CD4-positive, alpha-beta T cell treated with Interleukin-17A for 4 hours (primary cell): Measurements from ENCODE around the gene GZMA.
"Not testable (repeated sequence)": the region's sequence is repeated elsewhere in the genome, so short reads cannot be mapped to it uniquely, and the experiment has no call there.

Experiments
- DNase-seq: peaks from one replicate; pipeline ENCODE4 v3.0.0-alpha.2; 2020; ENCODE audit warnings: mixed read lengths

GZMA gene

DNA sequence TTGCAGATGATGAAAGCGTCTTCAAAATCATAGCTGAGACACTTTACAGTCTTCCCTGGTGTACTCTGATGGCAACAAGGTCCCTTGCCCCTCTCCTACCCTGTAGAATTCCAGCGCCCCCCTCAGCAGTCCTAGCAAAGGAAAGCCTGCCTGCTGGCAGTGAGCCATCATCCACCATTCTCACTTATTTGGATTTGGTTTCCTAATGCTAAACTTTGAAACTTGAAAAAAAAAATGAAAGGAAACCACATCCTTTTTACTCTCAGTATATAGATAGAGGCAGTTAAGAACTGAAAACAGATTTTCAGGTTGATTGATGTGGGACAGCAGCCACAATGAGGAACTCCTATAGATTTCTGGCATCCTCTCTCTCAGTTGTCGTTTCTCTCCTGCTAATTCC lies at the start of gene GZMA:
Gene GZMA, plus strand, starts transcription at position 299 of the 400 bp plus-strand sequence. Its CDS starts 37 bp downstream, at position 336.
- DNase-seq, result peak; percentile 61

DNA sequence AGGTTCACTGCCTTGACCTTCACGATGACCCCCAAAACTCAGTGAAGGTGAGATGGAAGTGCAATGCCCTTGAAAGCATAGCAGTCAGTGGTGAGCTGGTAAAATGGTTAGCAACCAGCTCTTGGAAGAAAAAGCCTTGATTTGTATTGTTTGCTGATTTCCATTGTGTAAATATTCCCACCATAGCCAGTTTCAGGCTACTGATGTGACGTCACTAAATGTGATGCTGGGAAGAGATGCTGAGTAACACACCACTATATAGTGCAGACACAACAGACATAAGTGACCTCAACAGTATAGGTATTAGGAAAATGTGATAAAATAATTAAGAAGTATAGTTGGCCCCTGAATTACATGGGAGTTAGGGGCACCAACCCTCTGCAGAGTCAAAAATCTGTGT lies 47.3 kb upstream of the GZMA start:
- no peak for DNase-seq

DNA sequence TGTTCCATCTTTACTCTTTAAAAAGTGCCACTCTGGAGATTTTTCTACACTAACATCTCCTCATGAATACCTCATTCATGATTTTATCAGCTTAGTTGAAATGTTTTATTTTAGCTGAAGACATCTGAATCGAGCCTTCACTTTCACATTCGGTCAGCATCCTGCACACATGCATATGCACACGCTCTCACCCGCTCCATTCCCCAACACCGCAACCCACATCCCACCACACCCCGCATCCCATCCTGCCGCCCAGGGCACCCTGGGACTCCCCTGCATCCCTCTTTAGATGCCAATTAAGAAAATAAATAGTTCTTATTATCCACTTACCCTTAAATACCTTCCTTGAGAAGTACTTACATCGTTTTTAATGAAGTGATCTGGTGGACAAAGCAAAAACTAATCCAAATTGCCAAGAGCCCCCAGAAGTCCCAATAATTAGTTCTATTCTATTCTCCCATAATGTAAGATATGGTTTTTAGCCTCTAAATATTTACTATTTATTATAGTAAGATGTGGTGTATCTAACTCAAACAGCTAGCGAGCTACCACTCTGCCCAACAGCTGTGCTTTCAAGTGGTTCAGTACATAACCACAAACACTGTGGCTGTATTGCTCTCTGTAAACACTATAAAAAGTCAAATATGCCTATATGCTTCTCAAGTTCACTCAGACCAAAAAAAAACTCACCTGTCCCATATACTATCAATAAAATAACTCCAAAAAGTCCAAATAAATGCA lies 40.2 kb upstream of the GZMA start:
- peak; percentile 55 for DNase-seq

DNA sequence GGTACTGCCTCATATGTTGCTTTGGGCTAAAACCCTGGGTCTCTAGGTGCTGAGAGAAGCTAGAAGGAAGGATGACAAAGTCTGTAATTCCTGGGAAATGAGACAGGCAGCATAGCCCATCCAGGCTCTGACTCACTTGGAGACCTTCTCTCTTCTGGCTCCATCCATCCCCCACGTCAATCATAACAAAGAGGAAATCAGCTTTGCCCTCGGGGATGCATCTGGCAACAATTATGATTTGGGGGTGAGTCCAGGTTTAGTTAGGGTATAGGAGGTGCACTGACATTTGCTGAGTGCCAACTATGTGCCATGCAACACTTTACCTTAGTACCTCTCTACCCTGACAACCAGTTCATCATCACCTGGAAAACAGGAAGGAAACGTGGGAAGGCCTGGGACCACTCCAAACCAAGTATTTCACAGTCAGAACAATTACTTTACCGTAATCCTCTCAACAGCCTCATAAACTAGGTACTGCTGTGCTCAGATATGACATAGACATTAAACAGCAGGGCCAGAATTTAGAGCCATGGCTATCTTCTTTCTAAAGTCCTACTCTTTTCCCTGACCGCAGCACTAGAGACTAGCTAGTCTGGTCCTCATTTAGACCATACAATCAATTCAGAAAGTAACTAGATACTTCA lies 39.1 kb upstream of the GZMA start:
- no peak for DNase-seq

DNA sequence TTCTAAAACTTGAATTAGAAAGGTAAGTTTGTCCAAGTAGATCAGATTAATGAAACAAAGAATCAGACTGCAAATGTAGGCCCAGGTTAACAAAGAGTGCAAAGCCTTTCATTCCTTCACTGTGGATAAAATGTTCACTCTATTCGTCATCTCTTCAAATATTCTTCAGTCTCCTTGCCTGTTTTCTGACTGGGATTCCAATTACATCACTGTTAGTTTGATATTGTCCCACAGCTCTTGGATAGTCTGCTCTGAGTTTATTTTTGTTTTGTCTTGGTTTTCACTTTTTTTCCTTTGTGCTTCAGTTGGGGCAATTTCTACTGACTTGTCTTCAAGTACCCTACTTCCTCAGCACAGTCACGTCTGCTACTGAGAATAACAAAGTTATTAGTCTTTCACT lies 38.5 kb upstream of the GZMA start:
- no peak for DNase-seq

DNA sequence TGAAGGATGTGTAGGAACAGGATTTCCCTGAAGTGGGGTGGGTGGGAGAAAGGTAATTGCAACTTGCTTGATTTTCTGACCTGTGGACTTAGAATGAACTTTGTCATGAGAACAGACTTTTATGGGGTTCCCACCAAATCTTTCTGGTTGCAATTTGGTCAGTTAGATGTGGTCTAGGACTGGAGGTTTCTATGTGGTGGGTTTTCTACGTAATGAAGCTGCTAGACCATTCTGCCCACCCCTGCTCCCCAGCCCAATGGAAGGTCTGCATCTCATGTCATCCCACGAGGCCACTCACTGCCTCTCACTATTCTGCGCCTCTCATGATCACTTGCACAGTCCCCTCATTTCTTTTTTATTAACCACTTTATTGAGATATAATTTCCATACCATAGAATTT lies 37.9 kb upstream of the GZMA start:
- no peak for DNase-seq

DNA sequence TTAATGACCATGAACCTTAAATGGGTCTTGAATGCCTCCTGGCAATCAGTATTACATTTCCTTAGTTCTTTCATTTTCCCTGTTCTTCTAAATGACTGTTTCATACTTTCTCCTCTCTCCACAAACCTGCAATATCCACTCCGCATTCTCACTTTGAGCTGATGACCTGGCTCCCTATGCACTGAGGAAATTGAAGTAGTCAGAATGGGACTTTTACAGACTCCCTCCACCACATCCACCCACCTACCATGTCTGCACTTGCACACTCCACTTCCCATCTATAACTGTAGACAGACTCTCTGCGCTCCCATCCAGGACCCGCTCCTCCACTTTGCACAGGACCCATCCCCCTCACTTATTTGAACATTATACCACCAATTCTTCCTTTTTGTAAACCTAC lies 36.2 kb upstream of the GZMA start:
- DNase-seq, result no peak

DNA sequence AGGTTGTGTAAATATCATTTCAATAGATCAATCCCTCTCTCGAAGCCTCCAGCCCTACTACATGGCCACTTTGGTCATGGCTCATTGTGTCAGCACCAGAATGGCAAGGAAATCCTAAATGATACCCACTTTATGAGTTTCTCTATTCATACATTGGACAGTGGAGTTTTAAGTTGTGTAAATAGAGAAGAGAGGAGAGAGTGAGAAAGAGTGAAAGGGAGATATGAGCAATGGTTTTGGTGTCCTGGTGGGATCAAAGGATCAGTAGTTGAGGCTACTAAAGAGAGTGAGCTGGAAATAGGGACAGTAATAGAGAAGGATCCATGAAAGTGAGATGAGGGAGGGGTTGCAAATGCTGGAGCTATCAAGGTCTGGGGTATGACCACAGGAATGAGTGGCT lies 31.5 kb upstream of the GZMA start:
- no peak for DNase-seq

DNA sequence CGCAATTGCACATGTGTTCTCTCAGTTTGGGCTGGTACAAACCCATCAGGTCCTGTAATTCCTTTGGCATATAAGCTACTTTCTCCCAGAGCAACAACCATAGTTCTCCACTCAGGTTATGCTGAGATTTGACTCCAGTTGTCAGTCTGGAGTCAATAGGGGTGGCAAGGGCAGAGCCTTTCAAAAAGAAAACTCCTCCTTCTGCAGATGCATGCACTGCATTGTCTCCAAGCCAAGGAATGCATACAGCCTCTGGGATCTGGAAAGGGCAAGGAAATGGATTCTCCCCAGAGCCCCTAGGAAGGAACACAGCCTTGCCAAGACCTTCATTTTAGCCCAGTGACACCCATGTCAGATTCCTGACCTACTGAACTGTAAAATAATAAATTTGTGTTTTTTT lies 31.0 kb upstream of the GZMA start:
- DNase-seq, result no peak

DNA sequence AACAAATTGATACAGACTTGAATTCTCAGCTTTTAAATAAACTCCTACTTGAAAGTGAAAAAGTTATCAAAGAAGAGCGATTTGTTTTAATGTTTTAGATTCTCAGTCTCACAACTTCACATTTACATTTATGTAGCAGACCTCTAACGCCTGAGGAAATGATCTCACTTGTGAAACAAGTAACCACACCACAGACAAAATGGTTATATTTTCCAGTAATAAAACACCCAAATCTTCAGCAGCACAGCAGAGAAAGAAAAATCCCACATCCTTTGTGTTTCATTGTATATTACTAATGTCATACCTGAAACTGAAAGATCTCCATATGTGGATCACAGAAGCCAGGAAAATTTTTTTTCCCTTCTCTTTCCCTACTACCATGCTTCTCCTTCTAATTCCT lies 29.8 kb upstream of the GZMA start:
- DNase-seq, result no peak

DNA sequence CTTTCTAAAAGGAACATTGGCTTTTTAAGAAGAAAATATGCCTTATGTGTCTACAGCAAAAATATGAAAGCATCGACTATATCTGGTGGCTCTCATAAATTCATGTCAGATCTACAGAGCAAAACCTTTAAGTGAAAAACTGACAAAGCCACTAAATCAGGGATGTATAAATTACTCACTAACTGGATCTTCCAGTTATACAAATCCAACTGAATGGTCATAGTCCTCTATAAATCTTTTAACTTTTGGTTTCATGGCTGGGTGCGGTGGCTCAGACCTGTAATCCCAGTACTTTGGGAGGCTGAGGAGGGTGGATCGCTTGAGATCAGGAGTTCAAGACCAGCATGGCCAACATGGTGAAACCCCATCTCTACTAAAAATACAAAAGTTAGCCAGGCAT lies 29.2 kb upstream of the GZMA start:
- no peak for DNase-seq

DNA sequence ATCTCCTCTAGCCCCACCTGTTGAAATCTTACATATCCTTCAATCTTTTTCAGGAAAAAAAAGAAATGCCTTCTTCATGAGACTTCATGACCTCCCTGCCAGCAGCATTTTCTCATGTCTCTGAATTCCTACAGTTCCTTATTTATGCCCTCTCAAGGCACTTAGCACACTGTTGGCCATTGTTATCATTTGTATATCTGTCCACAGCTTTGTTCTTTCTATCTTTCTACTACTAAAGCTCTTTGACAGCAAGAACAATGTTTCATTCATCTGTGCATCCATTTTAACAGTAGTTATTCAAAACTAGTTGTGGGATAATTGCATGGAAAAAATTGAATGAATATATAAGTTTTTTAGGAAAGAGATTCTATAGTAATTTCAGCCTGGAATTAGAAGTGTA lies 20.9 kb upstream of the GZMA start:
- no peak for DNase-seq

DNA sequence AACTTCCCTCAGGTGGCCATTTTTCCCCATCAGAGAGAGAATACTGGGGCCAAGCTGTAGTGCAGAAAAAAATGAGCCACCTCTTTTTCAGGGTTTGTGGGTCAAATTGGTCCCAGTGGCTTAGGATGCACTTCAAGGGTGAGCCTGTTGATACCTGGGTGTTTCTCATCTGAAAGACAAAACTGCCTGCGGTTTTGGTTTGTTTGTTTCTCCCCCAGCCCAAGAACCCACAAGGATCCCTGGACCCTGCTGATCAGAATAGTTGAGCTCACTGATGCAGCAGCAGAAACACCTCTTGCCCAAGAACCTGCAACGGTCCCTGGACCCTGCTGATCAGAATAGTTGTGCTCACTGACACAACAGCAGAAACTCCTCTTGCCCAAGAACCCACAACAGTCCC lies 13.1 kb upstream of the GZMA start:
- not testable (repeated sequence) for DNase-seq

DNA sequence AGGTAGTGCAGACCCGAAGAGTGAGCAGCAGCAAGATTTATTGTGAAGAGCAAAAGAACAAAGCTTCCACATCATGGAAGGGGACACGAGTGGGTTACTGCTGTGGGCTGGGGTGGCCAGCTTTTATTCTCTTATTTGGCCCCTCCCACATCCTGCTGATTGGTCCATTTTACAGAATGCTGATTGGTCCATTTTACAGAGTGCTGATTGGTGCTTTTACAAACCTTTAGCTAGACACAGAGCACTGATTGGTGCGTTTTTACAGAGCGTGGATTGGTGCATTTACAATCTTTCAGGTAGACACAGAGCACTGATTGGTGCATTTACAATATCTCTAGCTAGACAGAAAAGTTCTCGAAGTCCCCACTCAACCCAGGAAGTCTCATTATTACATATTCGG lies 11.4 kb upstream of the GZMA start:
- DNase-seq, result not testable (repeated sequence)

DNA sequence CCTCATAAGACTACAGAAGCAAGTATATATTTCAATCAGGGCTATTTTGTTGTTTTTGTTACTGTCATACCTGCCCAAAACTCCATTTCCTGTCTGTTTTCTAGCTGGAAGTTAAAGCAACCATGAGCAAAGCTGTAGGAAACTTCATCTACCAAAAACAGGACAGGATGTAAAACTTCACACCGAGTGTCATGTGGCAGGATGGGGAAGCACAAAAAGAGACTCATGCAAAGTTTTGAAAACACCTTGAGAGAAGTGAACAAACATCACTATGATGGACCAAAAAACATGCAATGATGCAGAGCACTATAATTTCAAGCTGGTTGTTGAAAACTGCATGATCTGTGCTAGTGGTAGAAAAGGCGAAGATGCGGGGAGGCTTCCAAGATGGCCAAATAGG lies 6.3 kb upstream of the GZMA start:
- peak; percentile 25 for DNase-seq

DNA sequence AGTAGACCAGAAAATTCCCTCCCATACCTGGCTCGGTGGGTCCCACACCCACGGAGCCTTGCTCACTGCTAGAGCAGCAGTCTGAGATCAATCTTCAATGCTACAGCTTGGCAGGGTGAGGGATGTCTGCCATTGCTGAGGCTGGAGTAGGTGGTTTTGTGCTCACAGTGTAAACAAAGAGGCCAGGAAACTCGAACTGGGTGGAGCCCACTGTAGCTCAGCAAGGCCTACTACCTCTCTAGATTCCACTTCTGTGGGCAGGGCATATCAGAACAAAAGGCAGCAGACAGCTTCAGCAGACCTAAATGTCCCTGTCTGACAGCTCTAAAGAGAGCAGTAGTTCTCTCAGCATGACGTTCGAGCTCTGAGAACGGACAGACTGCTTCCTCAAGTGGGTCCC lies 5.6 kb upstream of the GZMA start:
- peak; percentile 70 for DNase-seq

DNA sequence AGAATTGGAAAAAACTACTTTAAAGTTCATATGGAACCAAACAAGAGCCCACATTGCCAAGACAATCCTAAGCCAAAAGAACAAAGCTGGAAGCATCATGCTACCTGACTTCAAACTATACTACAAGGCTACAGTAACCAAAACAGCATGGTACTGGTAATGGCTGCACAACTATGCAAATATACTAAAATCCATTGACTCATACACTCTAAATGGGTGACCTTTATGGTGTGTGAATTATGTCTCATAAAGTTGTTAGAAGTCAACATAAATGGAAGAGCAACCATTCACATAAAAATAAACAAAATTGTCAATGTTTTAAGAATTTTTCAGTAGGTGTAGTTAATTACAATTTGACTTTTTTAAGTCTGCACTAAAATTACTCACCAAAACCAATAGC lies 1.3 kb upstream of the GZMA start:
- not testable (repeated sequence) for DNase-seq

DNA sequence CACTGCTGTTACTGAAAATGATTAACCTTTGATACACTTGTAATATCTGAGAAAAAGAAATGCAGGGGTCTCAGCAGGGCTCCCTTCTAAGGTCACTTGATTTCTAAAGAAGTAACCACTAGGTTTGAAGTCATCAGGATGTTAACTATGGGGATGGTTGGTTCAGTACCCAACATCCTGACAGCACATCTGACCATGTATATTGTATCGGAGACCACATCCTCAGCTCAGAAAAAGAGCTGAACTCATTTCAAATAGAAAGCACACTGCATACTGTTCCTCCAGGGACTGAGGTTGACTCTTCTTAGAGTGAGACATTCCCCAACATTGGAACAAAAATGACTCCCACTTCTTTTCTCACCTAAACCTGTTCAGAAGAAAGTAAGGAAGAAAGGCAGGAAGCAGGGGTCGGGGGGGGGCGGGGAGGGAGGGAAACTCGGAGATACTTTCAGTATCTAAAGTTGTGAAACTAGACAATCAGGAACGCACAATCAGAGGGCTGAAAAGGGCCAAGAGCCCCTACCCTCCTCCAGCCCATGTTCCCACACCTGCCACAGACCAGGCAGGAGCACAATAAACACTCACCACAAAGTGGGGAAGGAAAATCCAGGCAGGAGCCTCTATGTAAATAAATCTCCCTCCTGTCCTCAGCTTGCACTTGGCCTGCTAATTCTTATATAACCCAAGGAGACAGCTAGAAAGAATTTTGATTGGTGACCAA lies 730 bp upstream of the GZMA start:
- peak; percentile 16 for DNase-seq

DNA sequence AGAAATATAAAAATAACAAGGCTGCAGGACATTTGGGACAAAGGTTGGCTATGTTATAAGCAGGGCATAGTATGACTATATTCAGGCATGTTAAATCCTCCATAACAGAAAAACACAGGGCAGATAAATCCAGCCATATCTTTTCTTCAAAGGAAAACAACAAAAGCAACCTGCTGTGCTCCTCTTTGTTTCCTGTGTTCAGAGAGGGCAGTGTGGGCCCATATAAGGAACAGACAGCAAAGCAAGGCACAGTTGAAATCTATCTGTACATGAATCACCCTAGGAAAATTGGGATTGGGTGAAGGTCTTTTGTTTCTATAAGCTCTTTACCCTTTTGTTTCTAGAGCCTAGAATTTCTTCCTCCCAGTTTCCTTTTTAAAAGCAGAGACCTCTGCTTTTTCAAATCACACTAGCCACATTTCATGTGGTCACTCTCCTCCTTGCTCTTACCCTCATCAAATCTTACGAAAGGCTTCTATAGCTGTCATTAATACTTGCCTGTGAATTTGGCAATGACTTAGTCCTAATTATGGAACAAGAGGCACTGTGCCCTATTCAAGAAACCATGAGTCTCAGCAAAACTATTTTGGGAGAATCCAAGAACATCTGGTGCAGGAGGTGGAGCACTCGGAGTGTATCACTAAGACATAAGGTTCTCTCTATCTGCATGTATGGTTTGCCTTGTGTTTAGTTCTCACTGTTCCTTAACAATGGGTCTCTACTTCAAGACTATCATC lies 1.8 kb downstream of the GZMA start:
- DNase-seq, result peak; percentile 18

DNA sequence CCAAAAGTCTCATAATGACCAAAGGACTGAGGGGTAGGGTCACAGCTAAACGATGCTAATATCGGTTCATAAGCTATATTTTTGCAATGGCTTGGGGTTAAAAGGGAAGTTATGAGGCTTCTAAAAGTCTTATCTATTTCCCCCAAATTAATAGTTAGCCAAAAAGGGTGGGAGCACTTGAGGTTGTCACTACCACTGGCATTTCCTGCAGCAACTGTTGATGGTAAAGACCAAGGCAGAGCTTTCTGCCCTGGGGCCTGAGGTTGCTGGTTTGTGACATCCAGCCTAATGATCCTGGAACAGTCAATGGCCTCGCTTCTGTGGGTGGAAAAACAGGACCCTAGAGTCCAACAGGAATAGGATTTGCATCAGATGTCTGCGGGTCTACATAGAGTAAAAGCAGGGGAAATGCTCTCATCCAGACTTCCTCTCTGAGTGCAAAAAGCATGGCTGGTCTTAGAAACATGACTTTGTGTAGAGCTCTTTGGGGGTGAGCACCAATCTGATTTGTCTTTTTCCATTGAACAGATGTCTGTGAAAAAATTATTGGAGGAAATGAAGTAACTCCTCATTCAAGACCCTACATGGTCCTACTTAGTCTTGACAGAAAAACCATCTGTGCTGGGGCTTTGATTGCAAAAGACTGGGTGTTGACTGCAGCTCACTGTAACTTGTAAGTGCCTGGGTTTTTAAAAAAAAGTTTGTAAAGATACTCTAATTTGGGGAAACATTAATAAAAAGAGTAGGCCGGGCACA lies 2.7 kb downstream of the GZMA start:
- DNase-seq, result peak; percentile 8

DNA sequence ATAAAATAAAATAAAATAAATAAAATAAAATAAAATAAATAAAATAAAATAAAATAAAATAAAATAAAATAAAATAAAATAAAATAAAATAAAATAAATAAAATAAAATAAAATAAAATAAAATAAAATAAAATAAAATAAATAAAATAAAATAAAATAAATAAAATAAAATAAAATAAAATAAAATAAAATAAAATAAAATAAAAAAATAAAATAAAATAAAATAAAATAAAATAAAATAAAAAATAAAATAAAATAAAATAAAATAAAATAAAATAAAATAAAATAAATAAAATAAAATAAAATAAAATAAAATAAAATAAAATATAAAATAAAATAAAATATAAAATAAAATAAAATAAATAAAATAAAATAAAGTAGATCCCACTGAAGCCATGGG lies 3.5 kb downstream of the GZMA start:
- not testable (repeated sequence) for DNase-seq

DNA sequence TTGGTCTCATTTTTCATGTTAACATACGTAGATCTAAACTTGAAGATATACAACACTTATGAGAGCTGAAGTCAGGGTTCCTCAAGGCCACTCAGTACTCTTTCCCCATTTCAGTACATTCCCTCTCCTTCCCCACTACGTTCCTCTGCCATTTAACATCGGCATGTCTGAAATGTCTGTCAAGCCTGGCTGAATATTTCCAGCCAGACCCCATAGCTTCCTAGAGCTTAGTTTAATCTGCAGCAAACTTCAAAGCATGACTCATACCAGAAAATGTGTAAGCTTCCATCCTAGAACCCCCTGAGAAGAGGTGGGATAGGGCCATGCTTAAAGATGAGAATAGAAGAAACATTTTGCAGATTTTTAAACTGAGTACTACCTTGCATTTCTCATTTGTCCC lies 6.2 kb downstream of the GZMA start:
- DNase-seq, result no peak

DNA sequence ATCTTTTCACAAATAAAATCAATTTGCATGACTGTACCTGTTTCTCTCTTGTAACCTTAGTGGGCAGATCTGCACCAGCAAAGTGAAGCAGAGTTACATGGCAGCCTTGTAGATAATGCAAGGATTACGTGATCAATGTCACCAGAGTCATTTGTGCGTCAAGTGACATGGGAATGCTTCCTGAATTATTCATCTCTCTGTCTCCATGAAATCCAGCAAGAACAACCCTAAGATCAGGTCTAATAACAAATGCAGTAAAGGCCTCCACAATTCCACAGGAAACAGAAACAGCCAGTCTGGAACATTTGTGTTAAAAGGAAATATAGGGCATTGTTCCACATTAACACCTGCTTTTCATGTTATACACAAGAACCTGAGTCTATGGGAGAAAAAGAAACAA lies 7.8 kb downstream of the GZMA start:
- DNase-seq, result no peak
